Measurements from ENCODE around the gene SDK1.

The SDK1 gene

GRCh38 chr7:4265066-4265465 lies 964.0 kb downstream of the SDK1 start:
- TF ChIP-seq CTCF (IDR thresholded peaks at IDR 0.05; ENCODE audit: extremely low read depth, missing control alignments) = no peak

DNA sequence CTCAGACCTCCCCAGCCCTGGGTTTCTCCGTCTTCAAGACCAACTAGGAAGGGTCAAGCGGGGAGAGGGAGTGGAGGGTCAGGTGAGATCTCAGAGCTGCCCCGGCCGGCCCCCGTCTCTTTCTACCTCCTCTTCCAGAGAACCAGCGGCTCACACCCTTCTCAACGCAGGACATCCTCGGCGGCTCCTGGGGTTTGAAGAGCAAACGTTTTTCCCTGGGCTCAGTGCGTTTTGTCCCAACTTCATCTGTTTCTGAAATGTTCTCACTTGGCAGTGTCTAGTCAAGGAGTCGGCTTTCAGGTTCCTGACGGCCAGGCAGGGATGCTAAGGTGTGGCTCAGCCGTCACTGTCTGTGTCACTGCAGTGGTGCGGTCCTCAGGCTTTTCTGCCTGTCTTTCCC lies 964.6 kb downstream of the SDK1 start:
- no peak for TF ChIP-seq CTCF (IDR thresholded peaks at IDR 0.05; ENCODE audit: extremely low read depth, missing control alignments)
- no peak for DNase-seq (ENCODE audit: low spot score)

More at GRCh38 chr7:4265066-4265465, 964.0 kb downstream of the SDK1 start:
- DNase-seq (ENCODE audit: low spot score) = no peak

DNA sequence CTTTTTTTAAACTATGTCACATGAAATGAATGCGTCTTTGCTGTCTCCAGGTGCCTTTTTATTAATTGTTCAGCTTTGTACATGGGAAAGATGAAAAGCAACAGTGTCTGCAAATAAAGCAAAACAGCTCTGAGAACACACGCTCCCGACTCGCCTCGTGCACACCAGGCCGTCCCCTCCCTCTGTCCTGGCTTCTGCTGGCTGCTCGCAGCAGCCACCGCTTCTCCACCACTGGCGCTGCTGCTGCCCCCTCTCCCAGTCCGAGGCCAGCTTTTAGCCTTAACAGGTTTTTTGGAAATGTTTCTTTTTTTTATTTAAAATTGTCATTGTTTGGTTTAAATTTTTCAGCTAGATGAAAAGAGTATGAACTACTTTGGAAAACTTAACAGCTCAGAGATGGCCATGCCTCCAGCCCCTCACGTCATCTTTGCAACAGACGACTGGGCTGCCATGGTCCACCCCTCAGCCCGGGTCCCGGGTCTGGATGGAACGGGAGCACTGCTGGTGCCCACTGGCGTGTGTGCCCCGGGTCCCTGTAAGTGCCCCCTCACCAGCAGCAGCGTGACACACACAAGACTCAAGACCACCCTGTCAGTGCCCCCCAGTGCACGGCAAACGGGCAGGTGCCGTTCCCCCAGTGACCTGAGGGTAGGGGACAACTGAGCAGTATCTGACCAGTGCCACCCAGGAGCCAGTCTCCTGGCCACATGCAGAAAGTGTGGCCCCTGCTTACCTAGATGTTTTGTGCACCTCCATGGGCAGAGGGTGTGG lies 965.4 kb downstream of the SDK1 start:
- TF ChIP-seq CTCF (IDR thresholded peaks at IDR 0.05; ENCODE audit: extremely low read depth, missing control alignments) = no peak
- no peak for DNase-seq (ENCODE audit: low spot score)

DNA sequence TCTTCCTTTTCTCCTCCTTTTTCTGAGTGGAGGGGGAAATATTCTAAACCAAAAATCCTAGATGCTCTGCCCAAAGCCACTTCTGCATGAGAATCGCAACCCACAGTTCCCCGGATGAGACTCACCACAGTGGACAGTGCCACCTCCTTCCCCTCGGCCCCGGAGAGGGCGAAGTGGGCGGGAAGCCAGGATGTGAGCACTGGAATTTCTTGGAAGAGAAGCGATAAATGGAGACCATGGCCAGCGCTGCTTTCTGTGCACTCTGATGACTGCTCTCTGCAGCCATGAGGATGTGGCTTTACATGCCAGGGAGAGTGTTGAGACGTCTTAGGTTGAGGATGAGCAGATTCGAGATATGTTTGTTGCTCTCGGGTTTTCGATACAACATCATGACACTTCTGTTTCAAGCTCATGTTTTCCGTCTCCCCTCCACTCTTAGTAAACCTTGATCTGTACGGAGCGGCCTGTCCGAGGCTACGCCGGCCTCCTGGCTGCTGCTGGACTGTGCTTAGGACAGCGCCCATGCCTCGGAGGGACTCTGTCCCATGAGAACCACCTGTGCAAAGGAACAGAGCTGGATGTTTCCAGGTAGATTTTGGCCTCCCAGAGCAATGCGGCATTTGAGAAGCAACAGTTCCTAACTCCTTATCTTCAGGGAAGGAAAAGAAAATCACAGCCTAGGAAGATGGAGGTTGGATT lies 966.4 kb downstream of the SDK1 start:
- no peak for TF ChIP-seq CTCF (IDR thresholded peaks at IDR 0.05; ENCODE audit: extremely low read depth, missing control alignments)
- no peak for DNase-seq (ENCODE audit: low spot score)

GRCh38 chr7:4268040-4268965 lies 967.3 kb downstream of the SDK1 start:
- no peak for TF ChIP-seq CTCF (IDR thresholded peaks at IDR 0.05; ENCODE audit: extremely low read depth, missing control alignments)
- no peak for DNase-seq (ENCODE audit: low spot score)

- no peak for DNase-seq (ENCODE audit: low spot score)
- TF ChIP-seq CTCF (IDR thresholded peaks at IDR 0.05; ENCODE audit: extremely low read depth, missing control alignments) = no peak
Measured at GRCh38 chr7:4269086-4269485, 968.0 kb downstream of the SDK1 start.

Data from GM20000 (cell line).